DMS153 treated with DMSO at 0.1 percent for 48 hours (cell line): Measurements from ENCODE around the gene POU3F4.

ENCODE experiments used
- DNase-seq: peaks from one replicate; lab custom pipeline; 2025; ENCODE audit not compliant: unreplicated experiment; lab: John Stamatoyannopoulos, UW

Gene POU3F4

DNA sequence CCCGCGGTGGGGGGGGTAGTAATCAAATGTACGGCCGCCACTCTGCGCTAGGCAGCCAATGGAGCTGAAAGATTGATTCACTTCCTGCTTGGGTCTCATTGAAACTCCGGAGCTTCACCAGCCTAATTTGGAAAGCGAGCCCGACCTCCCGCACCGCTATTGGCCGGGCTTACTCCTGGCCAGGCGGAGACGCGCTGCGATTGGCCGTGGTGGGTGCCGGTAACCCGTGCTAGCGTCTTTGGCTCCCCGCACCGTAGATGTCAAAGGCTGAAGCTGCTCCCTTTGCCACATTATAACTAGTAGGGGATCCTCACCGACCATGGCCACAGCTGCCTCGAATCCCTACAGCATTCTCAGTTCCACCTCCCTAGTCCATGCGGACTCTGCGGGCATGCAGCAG lies at the start of gene POU3F4:
TSS of gene POU3F4 (plus strand) at position 285 of the 400 bp plus-strand sequence. CDS start at position 320, 35 bp downstream.
- no peak for DNase-seq

DNA sequence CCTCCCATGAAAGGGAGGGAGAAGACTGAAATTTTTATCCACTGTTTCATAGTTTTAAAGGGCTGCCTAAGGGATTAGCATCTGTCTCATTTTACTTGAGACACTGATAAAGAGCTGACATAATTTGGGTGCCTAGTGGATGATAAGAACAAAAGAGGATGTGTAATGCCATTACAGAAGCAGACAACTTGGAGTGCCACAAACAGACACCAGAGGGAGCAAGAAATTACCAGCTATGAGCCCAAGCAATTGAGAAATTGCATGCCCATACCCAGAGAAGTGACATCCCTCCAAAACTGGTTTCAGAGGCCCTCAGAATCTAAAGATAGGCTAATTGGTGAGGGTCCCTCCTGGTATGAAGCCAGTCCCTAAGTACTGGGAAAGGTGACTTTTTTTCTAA lies 38.5 kb upstream of the POU3F4 start:
- DNase-seq: no peak

DNA sequence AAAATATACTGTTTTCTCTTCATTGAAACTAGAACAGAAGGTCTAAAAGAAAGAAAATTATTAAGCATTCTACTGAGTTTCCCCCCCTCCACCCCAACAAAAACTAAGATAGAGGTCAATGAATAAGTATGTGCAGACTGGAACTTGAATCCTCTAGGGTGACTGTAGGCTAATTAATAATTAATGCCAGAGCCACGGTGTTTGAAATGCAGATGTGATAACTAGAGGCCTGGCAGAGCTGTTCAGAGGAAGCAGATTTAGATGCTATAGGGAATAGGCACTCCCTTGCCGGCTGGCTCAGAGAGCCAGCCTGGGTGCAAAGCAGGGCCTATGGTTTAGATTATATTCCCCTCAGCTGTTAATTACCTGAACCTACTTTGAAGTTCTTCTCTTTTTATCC lies 12.2 kb upstream of the POU3F4 start:
- DNase-seq: no peak

DNA sequence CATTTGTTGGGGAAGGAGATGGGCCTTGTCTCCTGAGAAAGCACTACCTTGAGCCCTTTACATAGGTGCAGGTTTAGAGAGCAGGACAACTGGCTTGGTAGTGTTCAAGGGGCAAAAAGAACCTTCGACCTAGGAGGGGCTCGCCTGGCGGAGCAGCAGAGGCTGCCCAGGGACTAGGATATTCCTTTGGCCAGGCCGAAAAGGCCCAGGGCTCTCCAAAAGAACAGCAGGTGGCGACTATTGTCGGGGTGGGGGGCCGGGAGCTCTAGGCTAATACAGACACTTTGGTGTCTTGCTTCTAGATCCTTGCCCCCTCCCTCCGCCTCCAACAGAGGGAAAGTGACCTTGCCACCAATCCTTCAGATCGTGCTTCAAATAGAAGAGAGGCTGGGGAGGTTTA lies 7.1 kb upstream of the POU3F4 start:
- no peak for DNase-seq

DNA sequence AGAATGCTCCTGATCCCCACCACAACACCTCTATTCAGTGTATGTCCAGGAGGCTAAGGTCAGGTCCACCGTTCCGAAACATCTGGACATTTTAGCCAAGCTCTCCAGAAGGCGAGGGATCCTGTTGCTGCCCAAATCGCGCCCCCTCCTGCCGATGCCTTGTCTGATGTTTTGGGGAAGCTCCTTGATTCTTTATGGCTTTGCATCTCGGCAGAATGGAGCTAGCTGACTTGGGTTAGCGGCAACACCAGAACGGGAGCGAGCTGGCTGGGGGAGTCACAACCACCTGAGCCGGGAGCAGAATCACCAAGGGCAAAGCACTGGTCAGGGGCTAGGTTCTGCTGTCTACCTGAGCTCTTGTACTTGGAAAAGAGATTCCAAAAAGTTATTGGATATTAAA lies 6.6 kb upstream of the POU3F4 start:
- no peak for DNase-seq

DNA sequence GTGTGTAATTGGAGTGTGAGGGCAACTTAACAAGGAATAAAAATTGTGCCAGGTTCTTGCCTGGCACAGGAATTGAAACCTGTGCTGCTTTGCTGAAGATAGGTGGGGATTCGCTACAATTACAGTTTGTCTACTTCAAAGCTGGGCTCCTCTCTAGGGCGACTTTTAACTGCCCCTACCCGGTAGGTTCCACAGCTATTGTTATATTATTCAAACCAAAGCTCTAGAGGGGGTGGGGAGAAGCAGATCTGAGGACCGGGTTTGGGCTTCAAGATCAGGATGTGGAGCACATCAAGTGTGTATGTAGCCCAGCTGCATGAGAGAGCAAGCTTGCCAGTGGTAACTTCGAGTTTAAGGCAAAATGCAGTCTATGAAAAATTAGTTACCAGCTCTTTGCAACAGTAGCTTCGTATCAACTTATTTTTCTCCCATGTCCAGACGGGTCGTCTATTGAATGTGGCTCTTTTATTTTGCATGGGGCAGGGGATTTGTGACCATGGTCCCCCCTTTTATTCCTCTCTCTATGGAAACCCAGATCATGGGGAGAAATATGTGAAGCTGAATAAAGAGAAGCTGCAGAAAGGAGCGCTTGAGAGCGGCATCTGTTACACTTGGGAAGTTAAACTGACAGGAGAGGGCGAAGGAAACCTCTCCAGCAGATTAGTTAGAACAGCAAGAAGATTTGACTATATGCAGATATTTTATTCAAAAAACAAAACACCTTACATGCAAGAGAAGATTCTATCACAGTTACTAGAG lies 3.2 kb upstream of the POU3F4 start:
- DNase-seq: no peak

DNA sequence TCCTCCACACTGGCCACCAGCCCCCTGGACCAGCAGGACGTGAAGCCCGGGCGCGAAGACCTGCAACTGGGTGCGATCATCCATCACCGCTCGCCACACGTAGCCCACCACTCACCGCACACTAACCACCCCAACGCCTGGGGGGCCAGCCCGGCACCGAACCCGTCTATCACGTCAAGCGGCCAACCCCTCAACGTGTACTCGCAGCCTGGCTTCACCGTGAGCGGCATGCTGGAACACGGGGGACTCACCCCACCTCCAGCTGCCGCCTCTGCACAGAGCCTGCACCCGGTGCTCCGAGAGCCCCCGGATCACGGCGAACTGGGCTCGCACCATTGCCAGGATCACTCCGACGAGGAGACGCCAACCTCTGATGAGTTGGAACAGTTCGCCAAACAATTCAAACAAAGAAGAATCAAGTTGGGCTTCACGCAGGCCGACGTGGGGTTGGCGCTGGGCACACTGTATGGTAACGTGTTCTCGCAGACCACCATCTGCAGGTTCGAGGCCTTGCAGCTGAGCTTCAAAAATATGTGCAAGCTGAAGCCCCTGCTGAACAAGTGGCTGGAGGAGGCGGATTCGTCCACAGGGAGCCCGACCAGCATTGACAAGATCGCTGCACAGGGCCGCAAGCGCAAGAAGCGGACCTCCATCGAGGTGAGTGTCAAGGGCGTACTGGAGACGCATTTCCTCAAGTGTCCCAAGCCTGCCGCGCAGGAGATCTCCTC lies 600 bp downstream of the POU3F4 start:
- no peak for DNase-seq

DNA sequence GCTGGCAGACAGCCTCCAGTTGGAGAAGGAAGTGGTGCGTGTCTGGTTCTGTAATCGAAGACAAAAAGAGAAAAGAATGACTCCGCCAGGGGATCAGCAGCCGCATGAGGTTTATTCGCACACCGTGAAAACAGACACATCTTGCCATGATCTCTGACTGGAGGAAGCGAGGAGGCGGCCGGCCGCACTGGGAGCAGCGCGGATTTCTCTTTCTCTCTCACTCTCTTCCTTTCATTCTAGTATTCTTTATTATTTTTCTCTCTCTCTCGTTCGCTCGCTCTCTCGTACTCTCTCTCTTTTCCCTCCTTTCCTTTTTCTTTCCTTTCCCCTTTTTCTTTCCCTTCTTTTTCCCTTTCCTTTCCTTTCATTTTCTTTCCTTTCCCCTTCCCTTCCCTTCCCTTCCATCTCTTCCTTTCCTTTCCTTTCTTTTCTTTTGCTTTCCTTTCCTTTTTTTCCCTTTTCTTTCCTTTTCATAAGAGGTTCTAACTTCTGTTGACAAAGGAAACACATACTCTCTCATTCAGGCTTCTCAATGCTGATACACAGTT lies 1.2 kb downstream of the POU3F4 start:
- no peak for DNase-seq

DNA sequence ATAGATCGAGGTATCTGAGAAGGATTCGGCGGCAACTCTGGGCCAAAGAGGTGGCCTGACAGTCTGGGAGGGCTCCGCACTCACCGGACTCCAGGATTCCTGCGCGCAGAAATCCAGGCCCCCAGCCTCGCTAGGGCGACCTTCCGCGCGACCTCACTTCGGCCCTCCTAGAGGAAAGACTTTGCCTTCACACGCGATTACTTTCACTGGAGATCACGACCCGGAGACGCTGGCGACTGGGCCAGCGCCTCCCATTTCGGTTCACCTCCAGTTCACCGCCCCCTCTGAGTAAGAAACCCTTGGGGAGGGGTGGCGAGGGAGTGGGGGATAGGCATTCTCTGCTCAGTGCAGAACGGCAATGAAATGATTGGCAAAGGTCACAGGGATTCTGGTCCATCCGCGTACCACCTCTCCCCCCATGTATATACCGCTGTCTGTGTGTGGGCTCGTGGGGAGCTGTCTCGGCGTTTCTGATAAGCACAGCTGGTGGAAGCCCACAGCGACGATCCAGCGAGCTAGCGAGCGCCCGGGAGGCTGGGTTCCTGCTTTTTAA lies 2.5 kb downstream of the POU3F4 start:
- no peak for DNase-seq

DNA sequence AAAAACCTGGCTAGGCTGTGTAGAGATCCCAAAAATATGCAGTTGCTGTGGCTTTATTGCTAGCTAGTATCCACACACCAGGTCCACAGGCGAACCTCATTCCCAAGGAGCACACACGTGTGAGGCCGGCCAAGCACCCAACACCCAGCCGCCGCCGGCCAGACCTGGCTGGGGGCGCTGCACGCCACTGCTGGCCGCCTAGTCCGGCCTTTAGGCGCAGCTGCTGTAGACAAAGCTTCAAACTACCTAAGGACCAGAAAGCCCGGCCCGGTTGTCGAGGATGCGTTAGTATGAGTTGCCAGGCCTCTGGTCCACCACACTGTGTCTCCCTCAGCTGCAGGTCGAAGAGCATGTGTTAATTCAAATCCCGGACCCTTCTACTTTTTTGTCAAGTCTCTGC lies 3.1 kb downstream of the POU3F4 start:
- no peak for DNase-seq

DNA sequence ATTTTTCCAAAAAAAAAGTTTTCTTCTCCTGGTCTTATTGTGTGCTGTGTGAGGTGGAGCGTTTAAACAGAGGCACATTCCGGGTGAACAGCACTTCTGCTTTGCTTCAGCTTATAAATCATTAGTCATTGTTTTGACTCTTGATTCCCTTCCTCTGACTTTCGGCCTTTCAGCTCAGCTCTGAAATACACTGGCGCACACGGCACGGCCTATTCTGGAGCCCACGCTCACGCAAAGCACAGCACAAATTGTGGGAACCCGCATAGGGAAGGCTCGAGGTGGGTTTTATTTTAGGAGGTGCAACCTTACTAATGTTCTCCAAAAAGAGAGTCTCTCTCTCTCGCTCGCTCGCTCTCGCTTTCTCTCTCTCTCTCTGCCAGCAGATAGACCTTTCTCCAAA lies 4.0 kb downstream of the POU3F4 start:
- no peak for DNase-seq

DNA sequence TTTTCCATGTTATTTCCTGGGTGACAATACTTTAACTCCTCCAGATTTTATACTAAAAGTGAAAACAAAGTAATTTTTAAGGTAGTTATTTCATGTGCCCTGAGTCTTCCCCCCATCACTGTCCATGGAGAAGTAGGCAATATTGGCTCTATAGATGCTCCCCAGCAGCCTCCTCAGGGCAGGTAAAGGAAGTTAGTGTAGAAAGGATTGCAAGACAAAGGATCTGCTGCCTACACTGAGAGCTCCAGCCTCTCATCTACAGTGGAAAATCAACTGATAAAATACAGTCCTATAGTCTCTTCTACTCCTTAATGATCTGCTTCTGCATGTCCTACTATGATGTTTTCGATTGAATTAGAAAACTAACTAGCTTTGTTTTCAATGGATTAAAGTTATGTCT lies 8.5 kb downstream of the POU3F4 start:
- DNase-seq: no peak

DNA sequence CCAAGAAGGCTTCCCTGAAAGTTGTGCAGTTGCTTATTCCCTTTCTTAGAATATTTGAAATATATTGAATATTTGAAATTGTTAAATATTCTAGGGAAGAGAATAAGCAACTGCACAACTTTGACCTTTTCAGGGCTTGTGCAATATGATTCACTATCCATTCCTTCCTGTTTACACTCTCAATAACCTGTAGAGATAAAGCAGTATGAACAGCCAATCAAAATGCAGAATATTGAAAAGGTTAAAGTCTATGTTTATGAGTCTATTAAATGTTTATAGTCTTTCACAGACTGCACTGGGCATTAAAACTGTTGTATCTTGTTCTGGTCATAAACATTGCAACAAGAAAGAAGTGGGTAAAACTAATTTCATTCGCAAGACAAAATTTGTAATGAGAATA lies 13.8 kb downstream of the POU3F4 start:
- no peak for DNase-seq

DNA sequence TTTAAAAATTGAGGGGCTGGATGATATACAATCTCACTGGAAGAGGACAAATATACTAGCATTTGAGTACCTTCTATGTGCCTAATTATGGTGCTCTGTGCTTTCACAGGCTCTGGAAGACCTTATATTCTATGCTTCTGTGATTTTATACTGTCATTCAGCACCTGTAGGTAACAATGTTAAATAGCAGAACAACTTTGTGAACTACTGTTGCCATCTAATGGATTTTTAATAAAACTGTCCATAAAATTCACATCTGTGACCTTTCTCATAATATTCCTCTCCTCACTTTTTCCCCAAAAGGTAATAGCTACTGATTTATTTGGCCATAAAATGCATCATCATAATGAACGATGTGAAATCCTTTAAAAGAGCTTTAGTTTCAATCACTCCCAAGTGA lies 21.9 kb downstream of the POU3F4 start:
- DNase-seq: no peak

DNA sequence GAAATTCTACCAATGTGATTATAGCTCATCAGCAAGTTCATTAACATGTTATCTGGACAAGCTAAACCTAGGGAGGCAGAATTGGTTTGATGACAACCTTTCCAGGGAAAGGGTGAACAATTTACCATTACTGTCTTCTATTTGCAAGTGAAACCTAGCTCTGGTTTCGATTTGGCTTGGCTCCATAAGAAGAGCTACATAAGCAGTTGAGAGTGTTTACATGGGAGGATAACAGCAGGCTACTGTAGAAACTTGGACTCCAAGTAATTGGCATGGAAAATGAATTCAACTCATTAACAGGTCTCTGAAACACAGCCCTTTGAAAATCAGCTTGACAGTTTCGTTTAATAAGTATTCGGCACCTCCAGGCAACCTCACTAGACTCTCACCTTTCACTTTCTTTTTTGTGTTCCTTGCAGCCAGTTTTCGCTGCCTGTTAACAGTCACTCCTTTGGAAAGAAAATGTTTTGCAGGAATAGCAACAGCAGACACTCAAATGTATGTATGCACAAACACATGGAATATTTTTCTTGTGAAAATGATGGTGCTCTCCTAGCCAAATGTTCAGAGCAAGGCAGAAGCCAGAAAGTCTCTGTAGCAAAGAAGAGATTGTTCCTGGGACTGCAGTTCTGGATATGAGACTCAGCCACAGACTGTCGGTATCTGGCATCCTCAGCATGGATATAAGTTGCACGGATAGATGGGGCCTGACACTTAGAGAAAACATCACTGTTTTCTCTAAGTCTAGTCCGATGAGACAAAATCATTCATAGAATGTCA lies 27.5 kb downstream of the POU3F4 start:
- DNase-seq: no peak
